Pancreas (tissue), 10 donors: ENCODE data around the gene VEPH1. TPM values are rescaled to one million over a fixed set of nuclear protein-coding genes. Genes with fewer than 3 reads are reported as not detected.

ENCODE experiments used
- ATAC-seq, 4 donors: fragments of 200-7000 bp; cut with Tn5 transposase; one replicate each; pipeline versions ENCODE4 v1.8.0 to v1.9.1; 2020; ENCODE audit warnings: mild to moderate bottlenecking in 4 of 4, moderate library complexity in 4 of 4
- DNase-seq, 6 donors: peaks; one replicate each; pipeline ENCODE4 v3.0.0-alpha.2; 2020
- FAIRE-seq: peaks from 2 replicates; lab custom pipeline; 2012; peaks lifted over from hg19 to GRCh38; lab: Jason Lieb, UNC
- H3K27ac ChIP-seq, 4 donors: fragments of 200-600 bp; sonication (generic); 1 replicate in 3 of 4; 2 replicates in 1 of 4; pipeline versions ENCODE4 v1.5.0 to v1.8.0; 2020
- H3K27me3 ChIP-seq, 4 donors: fragments of 200-600 bp; one replicate each; pipeline ENCODE4 v1.8.0; 2021
- H3K36me3 ChIP-seq, 3 donors: fragments of 200-600 bp; sonication (generic) in 1 of 3; one replicate each; pipeline versions ENCODE4 v1.5.0 to v1.8.0; 2020 to 2021
- H3K4me1 ChIP-seq, 3 donors: fragments of 200-600 bp; one replicate each; pipeline ENCODE4 v1.8.0; 2021
- H3K4me3 ChIP-seq, 4 donors: fragments of 200-600 bp; sonication (generic) in 2 of 4; one replicate each; pipeline versions ENCODE4 v1.5.0 to v1.8.0; 2020 to 2021
- H3K9me3 ChIP-seq, 4 donors: fragments of 200-600 bp; one replicate each; pipeline ENCODE4 v1.8.0; 2021
- CTCF ChIP-seq, 4 donors: fragments of 200-600 bp; sonication (generic) in 3 of 4; IDR thresholded peaks; one replicate each; pipeline versions ENCODE4 v1.5.0 to v1.8.0; 2021; ENCODE audit warnings: antibody characterized with exemption in 4 of 4
- WGBS, 2 donors: extraction: QIAGEN DNeasy Blood & Tissue Kit; methylation state at CpG; one replicate each; pipeline ENCODE4 v1.1.7; 2013; 5-methylcytosine and 5-hydroxymethylcytosine counted together
- intact Hi-C, 3 donors: fragments of 100-400 bp; cut with DNase I; formaldehyde crosslinking; loops; one replicate each; pipeline versions ENCODE4 v1.11.1 to v1.14.2; 2022
- polyA plus RNA-seq, 2 donors: library from polyadenylated mRNA; stranded (reverse); fragments of 200-250 nt; gene quantifications; one replicate each; pipeline ENCODE4 v1.2.3, GENCODE V29; 2013
- total RNA-seq, 6 donors: library from RNA; stranded (reverse); fragmentation: NEBNext Ultra II Directional in 4 of 6; extraction: Animal tissue kit (Norgen Biotek cat#: 25700) in 4 of 6; gene quantifications; one replicate each; pipeline versions ENCODE4 v1.2.1 to v1.2.4, GENCODE V29; 2021 to 2023
- donor health status: healthy with polysubstance abuse.
- donor health status: DM: no; HTN: no; CAD: no; lungs with moderate emphysema.
- donor health status: DM: no; HTN: no; CAD: no.
- donor health status: control.
- donor health status: control.
- donor health status: Bipolar disorder and iron deficiency.
- donor health status: DM: yes; HTN: yes; CAD: no.
- donor health status: DM: no; HTN: no; CAD: no.
- donor health status: DM: no; HTN: no; CAD: no.
- donor health status: DM: yes; HTN: yes; CAD: no.

The VEPH1 gene
- total and polyA plus RNA-seq, 8 donors, result 7.6 to 18.3 (median 13.1) TPM

GRCh38 chr3:157467200-157467599, 36.0 kb downstream of the VEPH1 start:
- no peak for ATAC-seq
- intact Hi-C loops, result no loop called here
- TF ChIP-seq CTCF (IDR thresholded peaks at IDR 0.05), result no peak
- Histone ChIP-seq H3K4me1 (no peaks in the 10 kb centered on the region), H3K4me3 (no peak overlapping the region), H3K27me3 (no peaks in the 10 kb centered on the region), H3K9me3 (no peaks in the 10 kb centered on the region), H3K27ac (no peak overlapping the region), H3K36me3 (no peaks in the 10 kb centered on the region)
- DNase-seq, result no peak
- WGBS, 2 donors, result 70 to 76% methylated on average over 1 of the region's 1 CpG
- no peak for FAIRE-seq

DNA sequence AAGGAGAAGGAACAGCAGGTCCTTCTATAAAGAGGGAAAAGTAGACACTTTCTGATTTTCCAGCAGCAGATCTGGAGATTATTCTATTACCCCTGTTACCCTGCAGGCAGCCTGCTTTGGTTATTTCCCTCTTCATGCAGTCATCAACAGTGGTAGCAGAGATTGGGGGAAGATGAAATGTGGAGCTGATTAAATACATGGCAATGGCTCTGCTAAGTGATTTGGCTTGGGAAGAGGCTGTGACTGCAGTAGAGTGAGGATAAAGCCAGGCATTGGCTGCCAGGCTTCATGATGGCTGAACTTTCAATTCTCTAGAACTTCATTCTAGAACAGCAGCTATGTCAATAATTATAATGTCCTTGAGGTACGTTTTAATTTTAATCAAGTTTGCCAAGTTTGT, 37.5 kb downstream of the VEPH1 start:
- no peaks in the 10 kb centered on the region for H3K36me3 ChIP-seq
- FAIRE-seq (no peak), ATAC-seq (no peak), DNase-seq (no peak)
- no peaks in the 10 kb centered on the region for H3K4me1 ChIP-seq
- H3K4me3 ChIP-seq, result no peak overlapping the region
- TF ChIP-seq CTCF (IDR thresholded peaks at IDR 0.05), result no peak
- intact Hi-C loops, result no loop called here
- H3K27me3 ChIP-seq, result no peaks in the 10 kb centered on the region
- 17 to 27% methylated on average over 1 of the region's 1 CpG for WGBS, 2 donors
- no peak overlapping the region for H3K27ac ChIP-seq
- H3K9me3 ChIP-seq, result no peaks in the 10 kb centered on the region

- H3K9me3 ChIP-seq, result no peaks in the 10 kb centered on the region
- no peak for TF ChIP-seq CTCF (IDR thresholded peaks at IDR 0.05)
- no peak for FAIRE-seq
- no peak for ATAC-seq
- H3K4me3 ChIP-seq, result no peak overlapping the region
- 71 to 73% methylated on average over 3 of the region's 3 CpGs for WGBS, 2 donors
- DNase-seq, result no peak
- intact Hi-C loops, result no loop called here
- no peaks in the 10 kb centered on the region for H3K4me1 ChIP-seq
- H3K27ac ChIP-seq, result no peak overlapping the region
- peaks cover 0 to 5% (median 0%) of the 10 kb centered on the region in 3 donors for H3K36me3 ChIP-seq
- H3K27me3 ChIP-seq, result no peaks in the 10 kb centered on the region
Measured at GRCh38 chr3:157464321-157464720, 38.9 kb downstream of the VEPH1 start.

GRCh38 chr3:157463816-157464215, 39.4 kb downstream of the VEPH1 start:
- intact Hi-C loops, result no loop called here
- no peak for ATAC-seq
- Histone ChIP-seq H3K4me1 (no peaks in the 10 kb centered on the region), H3K27me3 (no peaks in the 10 kb centered on the region), H3K4me3 (no peak overlapping the region), H3K9me3 (no peaks in the 10 kb centered on the region), H3K36me3 (peaks cover 0 to 7% (median 0%) of the 10 kb centered on the region in 3 donors), H3K27ac (no peak overlapping the region)
- no peak for DNase-seq
- TF ChIP-seq CTCF (IDR thresholded peaks at IDR 0.05), result no peak
- FAIRE-seq, result no peak
- WGBS, 2 donors, result 91 to 98% methylated on average over 1 of the region's 1 CpG

GRCh38 chr3:157460253-157460652, 43.0 kb downstream of the VEPH1 start:
- WGBS, 2 donors, result 77 to 83% methylated on average over 2 of the region's 2 CpGs
- Histone ChIP-seq H3K36me3 (peaks cover 0 to 7% (median 0%) of the 10 kb centered on the region in 3 donors), H3K4me1 (no peaks in the 10 kb centered on the region), H3K27me3 (no peaks in the 10 kb centered on the region), H3K27ac (no peak overlapping the region), H3K9me3 (no peaks in the 10 kb centered on the region), H3K4me3 (no peak overlapping the region)
- DNase-seq (no peak), FAIRE-seq (no peak), ATAC-seq (no peak)
- no peak for TF ChIP-seq CTCF (IDR thresholded peaks at IDR 0.05)
- intact Hi-C loops, result no loop called here
